Limb (tissue), 2 donors: Measurements from ENCODE around the gene SYNJ2.
"Not testable (repeated sequence)": the region's sequence is repeated elsewhere in the genome, so short reads cannot be mapped to it uniquely, and the experiment has no call there.

Experiments
- DNase-seq, 2 donors: peaks; one replicate each; pipeline ENCODE4 v3.0.0-alpha.2; 2016; ENCODE audit errors: extremely low spot score in 2 of 2

SYNJ2 gene

DNA sequence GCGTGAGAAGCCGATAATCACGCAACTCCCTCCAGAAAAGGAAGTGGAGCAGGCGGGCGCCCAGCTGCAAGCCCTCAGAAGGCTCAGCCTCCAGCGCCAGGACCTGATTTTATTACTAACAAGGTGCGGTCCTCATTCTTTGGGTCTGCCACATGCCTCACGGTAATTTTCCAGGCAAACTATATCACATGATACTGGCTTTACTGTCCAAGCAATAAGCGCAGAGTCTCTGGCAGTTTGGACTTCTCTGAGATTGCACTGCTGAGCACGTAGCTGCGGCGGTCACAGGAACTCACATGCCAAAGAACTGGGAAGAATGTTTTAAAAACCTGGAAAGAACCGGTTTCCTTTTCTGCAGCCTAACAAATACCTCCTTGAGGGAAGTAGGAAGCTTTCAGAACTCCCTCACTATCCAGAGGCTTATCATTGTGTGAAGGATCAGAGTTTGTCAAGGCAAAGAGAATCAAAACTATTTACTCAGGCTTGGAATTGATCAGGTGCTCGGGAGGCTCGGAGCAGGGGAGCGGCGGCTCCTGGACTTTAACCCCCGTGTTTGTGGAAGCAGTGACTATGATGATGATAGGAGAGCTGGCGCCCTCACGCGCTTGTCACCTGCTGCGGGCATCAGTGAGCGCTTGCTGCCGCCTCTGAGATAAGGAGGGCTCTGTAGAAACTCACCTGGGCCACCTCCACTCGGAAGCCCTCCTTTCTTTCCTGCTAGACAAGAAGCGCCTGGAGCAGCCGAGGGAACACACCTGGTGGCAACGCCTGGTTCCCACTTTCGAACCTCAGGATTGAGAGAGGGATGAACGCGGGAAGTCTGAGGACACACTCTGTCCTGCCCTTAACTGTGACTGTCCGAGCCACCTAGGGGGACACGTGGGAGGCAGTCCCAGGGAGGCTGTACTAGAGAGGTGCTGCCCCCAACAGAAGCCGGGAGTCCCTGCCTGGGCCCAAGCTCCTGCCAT lies 27.2 kb upstream of the SYNJ2 start:
- DNase-seq = peak in 1 of 2 donors; percentile 36

DNA sequence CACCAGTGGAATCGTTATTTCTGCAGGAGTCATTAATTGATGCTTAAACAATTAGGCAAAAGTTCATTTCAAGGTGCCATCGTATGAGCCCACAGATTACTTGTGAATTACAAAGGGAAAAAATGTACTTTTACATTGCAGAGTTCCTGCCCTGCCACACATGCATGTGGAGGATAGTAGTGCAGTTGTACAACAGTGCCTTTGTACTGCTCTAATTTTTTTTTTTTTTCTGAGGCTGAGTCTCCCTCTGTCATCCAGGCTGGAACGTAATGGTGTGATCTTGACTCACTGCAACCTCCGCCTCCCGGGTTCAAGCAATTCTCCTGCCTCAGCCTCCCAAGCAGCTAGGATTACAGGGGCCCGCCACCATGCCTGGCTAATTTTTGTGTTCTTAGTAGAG lies 26.0 kb upstream of the SYNJ2 start:
- DNase-seq = no peak

DNA sequence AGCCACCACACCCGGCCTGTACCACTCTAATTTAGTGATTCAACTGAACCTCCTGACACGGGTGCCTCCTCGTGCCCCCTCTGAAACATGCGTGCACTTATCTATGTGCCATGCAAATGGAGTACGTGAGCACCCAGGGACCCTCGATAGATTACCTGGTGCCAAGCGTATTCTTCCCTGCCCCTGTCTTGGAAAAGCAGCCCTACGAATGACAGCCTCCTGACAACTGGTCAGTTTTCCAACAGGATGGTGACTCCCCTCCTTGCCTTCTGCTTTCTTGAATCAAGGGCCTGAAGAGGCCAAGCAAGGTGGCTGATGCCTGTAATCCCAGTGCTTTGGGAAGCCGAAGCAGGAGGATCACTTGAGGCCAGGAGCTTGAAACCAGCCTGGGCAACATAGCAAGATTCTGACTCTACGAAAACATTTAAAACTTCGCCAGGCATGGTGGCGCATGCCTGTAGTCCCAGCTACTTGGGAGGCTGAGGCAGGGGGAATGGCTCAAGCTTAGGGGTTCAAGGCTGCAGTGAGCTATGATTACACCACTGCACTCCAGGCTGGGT lies 25.4 kb upstream of the SYNJ2 start:
- DNase-seq = no peak

DNA sequence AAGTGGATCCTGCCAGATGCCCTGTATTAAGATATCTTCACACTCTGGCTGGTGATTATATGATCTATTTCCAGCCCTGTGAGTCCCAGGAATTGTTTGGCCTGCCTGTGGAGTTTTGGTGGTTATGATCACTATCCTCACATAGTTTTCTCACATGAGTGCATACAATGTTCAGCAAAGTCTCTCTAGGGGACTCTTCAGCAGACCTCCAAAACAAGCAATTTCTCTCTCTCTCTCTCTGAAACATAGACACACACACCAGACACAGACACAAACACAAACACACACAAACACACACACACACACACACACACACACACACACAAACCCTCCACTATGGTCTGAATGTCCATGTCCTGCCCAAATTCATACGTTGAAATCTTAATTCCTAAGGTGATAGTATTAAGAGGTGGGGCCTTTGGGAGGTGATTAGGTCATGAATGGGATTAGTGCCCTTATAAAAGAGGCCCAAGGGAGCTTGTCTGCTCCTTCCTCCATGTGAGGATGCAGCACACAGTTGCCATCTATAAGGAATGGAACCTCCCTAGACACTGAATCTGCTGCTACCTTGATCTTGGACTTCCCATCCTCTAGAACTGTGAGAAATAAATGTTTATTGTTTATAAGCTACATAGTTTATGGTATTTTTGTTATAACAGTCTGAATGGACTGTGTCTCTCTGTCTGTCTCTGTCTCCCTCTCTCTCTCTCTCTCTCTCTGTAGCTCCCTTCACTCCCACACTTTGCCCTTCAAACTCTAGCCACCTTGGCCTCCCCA lies 22.0 kb upstream of the SYNJ2 start:
- no peak for DNase-seq

DNA sequence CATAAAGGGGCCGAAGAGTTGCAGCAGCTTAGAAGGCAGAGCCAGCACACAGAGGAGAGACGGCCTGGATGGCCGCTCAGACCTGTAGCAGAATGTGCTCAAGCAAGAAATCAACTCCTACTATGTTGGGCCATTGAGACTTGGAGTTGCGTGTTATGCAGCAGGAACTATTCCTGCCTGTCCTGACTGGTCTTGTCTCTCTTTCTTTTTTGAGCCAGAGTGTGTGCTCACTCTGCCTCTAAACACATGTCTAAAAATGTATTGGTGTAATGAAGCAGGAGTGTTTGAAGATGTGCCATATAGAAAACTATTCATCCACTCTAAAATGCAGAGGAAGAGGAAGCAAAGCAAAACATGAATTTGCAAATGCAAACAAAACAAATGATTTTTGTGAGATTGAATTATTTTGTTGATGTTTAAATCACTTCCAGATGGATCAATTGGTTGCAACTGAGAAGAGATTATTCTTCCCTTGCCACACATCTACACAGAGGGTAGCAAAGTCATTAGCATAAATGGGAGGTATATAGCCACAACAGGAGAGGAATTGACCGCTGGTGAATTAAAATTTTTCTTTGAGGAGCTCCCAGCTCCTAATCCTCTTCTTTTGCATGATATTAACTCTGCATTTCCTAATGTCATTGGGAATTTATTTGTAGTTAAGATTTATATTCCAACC lies 20.4 kb upstream of the SYNJ2 start:
- no peak for DNase-seq

DNA sequence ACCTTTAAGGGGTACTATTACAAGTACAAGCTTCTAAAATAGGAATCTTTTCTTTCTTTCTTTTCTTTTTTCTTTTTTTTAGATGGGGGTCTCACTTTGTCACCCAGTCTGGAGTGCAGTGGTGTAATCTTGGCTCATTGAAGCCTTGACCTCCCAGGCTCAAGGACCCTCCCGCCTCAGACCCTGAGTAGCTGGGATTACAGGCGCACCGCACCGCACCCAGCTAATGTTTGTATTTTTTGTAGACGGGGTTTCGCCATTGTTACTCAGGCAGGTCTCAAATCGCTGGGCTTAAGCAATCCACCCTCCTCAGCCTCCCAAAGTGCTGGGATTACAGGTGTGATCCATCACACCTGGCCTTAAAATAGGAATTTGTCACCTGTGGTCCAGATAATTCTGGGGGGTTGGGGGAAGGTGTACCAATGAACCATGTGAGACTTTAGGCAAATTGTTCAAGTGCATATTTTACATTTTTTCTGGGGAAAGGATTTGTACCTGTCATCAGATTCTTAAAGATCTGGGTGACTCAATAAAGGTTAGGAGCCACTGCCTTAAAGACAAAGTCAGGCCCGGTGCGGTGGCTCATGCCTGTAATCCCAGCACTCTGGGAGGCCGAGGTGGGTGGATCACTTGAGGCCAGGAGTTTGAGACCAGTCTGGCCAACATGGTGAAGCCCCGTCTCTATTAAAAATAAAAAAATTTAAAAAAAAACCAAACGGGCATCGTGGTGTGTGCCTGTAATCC lies 19.7 kb upstream of the SYNJ2 start:
- DNase-seq = no peak

DNA sequence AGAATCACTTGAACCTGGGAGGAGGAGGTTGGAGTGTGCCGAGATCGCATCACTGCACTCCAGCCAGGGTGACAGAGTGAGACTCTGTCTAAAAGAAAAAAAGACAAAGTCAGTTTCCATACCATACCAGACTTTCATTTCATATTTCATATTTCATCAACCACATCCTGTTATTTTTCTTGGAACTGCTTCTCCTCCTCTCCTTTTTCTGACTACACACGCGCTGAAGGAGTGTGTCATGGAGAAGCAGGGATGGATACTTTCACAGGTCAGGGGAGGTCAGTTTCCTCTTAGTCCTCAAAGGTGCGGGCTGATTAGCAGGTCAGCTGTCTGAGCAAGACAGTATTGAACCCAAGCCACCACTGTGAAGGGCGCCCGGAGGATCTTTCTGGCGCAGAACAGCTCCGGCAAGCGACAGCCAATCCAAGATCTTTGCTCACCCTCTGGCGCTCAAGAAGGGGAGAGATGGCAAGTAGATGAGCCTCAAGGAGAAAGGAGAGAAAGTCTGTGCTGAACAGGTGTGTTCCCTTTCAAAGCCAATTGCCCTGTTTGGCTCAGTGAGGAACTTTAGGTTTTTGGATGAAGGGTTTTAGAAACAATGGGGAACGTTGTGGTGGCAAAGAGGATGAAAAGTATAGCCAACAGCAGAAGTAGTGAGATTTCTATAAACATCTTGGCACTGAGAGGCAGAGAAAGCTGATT lies 18.9 kb upstream of the SYNJ2 start:
- DNase-seq = no peak

DNA sequence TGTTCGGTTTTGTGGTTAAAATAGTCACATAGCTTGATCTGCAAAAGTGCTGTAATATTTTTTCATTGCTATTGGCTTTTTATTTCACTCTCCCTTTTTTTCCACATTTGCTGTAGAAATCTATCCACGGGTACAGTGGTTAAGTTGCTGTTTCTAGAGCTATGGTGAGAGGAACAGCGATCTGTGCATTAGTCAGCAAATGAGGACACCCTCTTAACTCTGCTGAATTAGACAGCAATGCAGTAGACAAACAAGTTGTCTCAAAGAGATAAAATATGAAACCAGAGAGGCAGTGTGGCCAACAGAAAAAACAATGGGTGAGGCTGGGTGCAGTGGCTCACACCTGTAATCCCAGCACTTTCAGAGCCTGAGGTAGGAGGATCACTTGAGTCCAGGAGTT lies 17.6 kb upstream of the SYNJ2 start:
- no peak for DNase-seq

DNA sequence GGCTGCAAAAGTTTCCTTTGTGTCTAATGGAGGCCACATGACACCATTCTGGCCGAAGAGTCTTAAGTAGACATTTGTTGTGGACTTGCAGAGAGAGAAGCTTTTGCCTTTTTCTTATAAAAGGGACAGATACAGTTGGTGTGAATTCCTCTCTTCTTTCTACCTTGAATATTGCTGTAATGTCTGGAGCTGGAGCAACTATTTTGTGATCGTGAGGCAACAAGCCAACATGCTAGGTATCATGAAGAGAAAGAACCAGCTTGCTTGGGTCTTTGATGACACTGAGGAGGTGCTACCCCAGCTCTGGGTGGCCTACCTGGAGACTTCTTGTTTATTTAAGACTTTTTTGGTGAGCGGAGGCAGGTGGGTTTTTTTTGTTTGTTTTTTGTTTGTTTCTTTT lies 16.3 kb upstream of the SYNJ2 start:
- no peak for DNase-seq

DNA sequence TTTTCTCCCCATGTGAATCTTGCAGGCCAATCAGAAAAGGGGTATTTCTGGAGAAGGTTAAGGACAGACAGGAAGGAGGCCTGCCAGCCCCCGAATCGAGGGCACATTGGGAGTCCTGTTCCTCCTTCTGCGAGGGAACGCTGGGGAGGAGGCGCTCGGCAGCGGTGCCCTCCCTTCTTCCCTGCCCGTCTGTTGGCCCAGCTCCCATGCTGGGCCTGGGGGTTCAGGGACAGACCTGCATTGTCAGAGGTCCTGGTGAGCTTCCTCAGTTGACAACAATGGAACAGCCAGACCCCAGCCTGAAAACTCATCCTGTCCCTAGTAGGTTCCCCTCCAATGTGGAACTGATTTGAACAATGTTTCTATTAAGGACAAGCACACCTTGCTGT lies 15.1 kb upstream of the SYNJ2 start:
- no peak for DNase-seq

DNA sequence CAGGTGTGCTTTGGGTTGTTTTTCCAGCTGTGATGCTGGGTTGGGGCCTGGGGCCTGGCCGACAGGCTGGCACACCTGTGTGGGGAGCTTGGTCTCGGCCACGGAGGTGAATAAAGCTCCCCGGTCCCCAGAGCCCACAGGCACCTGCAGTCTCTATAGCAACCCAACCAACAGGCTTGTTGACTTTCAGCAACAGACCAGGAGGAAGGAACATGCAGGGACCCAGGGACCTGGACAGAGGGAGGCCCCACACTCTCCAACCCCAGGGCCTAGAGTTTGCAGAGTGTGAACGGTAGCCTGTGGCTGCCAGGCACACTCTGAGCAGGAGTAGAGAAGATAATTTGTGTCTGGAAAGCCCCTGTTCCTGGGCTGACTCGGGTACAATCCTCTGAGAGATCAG lies 14.6 kb upstream of the SYNJ2 start:
- no peak for DNase-seq

DNA sequence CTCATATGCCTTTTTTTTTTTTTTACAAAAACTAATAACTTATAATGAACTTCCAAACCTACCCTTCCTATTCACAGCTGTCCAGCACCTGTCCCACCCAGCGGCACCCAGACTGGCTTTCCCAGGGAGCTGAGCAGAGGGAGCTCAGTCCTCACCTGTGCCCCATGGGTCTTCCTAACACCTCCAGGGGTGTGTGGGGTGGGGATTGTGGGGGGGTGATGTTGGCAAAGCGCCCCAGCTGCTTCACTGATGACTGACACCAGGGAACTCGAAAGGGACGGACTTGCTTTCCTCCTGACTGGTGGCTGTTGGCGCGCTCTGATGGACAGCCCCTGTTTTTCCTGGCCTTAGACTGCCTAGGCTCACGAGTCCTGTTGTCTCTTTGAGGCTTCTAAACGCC lies 14.2 kb upstream of the SYNJ2 start:
- DNase-seq = no peak

DNA sequence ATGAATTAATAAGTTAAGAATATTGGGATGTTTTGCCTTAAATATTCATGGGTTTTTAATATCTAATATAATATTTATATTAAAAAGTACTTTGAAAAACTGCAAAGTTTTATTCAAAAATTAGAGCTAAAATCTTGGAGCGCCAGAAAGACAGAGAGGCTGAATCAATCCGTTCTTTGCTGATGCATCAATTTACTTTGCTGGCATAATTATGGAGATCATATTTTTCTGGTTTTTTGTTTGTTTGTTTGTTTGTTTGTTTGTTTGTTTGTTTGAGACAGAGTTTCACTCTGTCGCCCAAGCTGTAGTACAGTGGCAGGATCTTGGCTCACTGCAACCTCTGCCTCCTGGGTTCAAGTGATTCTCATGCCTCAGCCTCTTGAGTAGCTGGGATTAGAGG lies 9.5 kb upstream of the SYNJ2 start:
- not testable (repeated sequence) for DNase-seq

DNA sequence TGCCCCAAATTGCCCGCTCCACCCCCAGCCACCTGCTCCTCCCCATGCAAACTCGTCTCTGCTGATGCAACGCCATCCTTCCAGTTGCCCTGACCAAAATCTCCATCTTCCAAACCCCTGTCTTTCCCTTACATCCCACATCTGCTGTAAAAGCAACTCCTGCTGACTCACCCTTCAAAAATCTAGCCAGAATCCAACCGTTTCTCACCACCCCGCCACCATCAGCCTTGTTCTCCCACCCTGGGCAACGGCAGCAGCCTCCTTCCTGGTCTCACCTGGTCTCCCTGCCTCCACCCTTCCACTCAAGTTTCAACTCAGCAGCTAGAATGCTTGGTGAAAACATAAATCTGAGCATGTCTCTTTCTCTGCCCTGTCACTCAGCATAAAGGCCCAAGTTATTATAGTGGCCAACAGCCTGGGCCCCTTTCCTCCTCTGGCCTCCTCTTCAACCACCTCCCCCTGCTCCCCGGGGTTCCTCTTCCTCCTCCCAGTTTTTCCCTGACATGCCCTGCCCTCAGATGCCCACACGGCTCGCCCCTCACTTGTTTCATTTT lies 7.2 kb upstream of the SYNJ2 start:
- no peak for DNase-seq

DNA sequence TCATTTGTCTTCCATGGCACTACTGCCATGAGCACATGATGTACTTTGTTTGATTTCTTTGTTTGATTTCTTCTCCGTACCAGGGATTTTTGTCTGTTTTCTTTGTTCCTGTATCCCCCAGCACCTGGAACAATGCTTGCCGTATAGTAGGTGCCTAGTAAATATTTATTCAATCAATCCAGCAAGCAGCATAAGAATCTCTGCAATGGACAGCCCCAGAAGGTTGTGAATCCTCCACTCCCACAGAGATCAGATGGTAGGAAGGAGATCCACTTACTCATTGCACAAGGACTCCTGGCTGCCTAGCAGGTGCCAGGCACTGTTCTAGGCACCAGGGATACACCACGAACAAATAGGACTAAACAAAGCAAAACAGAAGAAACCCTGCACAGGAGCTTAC lies 6.7 kb upstream of the SYNJ2 start:
- DNase-seq = no peak

DNA sequence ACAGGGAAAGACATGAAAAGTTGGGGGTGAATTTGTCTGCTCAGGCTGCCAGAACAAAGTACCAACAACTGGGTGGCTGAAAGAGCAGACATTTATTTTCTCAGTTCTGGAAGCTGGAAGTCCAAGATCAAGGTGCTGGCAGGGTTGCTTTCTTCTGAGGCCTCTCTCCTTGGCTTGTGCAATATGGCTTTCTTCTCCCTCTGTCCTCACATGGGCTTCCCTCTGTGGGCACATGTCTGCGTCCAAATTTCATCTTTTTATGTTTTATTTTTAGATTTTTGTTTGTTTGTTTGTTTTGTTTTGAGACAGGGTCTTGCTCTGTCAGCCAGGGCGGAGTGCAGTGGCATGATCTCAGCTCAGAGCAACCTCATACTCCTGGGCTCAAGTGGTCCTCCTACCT lies 6.2 kb upstream of the SYNJ2 start:
- DNase-seq = no peak

DNA sequence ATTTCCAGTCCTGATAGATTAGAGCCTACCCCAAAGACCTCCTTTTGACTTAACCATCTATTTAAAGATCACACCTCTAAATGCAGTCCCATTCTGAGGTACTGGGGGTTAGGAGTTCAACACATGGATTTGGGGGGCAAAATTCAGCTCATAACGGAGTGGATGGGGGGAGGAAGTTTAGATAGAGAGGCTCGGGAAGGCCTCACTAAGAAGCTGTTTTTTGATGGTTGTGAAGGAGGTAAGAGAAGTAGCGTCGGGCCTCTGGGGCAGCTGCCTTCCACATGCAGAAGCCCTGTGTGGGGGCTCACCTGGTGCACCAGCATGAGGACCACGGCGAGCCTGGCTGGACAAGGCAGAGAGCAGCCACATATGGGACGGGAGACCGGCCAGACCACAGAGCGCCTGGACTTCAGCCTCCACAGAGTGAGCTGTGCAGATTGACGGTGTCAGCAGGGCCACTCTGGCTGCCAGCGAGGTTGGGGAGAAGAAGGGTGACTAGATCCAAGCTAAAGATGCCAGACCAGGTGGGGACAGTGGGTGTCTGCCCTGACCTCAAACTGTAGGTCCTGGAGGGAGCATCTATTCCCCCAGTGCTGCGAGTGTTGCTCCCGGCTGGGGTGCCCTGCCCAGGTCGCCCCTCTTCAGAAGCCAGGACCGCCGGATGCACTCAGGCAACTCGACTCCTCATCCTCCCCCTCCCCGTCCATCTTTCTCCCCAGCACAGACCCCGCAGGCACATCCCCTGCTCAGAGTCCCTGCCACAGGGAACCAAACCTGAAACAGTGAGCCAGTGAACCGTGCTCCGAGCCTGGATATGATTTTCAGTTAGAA lies 5.1 kb upstream of the SYNJ2 start:
- DNase-seq = no peak

DNA sequence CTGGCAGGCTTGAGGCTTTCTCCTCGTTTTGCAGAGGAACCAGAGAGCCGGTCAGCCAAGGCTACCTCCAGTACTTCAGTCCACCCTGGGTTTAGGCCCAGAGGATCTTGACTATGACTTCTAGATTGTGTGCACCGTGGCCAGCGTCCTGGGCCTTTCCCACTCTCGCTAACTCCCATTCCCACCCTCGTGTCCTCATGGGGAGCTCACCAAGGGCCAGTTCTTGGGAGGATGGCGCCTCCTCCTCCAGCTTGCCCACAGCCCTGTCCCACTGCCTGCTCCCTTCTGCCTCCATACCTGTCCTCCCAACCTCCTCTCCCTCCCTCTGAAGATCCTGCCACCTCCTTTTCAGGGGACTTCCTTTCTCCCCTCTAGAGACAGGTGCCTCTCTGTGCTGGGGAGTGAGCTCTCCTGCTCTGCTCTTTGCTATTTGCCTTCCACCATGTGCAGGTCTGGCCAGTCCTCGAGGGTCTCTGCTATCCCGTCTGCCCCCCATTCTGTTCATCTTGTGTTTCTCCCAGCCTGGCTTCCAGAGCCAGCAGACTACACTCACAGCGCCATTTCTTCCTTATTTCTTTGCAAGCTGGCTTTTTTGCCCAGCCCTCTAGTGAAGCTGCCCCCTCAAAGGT lies 4.4 kb upstream of the SYNJ2 start:
- no peak for DNase-seq
